GM19452 (cell line): ENCODE results near the gene FOXC1.

ENCODE experiments used
- ATAC-seq: cut with Tn5 transposase; IDR thresholded peaks from one replicate; pipeline ENCODE4 v1.9.1; 2021; ENCODE audit not compliant: unreplicated experiment

Gene FOXC1

DNA sequence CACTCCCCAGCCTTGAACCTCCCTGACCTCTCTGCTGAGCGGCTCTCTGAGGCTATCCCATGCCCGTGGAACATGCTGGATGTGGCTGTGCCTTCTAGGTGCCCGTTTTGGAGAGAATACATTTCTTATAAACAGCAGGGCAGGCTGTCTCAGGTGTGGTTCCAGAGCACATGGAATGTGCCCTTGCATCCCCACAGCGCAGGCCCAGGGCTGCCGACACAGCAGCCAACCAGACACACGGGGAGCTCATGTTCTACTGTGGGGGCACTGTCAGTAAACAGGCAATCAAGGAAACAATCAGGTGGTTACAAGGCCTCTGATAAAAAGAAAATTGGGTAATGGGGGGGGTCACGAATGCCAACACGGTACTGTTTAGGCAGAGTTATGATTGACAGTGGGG, 30.8 kb downstream of the FOXC1 start:
- no peak for ATAC-seq

DNA sequence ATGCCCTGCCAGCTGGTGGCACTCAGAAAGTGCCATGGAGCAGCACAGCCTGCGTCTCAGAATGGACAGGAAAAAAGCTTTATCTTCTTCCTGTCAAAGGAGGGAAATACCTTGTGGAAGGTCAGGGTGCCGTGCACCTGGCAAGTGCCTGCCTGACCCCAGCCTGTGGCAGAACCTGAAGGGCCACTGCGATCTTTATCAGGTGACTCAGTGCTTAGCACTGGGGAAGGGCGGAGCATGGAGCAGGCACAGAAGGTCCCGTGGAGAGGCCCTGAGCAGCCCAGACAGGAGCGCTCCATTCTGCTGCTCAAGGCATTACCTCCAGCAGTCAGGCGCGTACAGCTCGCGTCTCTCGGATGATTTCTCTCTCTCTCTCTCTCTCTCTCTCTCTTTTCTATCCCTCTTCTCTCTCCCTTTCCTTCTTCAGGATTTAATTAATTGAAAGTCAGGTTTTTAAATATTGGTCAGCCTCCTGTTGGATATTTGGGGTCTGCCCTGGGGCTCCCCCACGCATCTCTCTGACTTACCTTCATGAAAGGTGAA, 31.7 kb downstream of the FOXC1 start:
- no peak for ATAC-seq

DNA sequence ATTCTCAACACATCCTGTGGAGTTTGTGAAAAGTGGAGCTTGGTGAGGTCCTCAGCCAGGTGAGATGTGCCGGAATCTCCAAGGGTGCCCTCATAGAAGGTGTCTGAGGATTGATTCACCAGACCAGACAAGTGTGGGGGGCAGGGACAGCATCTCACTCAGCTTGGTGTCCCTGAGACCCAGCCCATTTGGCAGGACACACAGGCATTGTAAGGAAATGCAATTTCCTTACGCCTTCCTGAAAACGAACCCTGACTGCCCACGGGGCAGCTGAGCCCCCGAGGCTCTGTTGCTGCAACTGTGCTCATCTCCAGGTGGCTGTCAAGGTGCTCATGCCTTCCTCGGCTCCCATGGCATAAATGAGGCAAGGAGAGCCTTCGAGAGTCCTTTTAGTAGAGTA, 33.4 kb downstream of the FOXC1 start:
- ATAC-seq = no peak

GRCh38 chr6:1643830-1644445, 34.2 kb downstream of the FOXC1 start:
- no peak for ATAC-seq

GRCh38 chr6:1644516-1645060, 34.9 kb downstream of the FOXC1 start:
- ATAC-seq = no peak

GRCh38 chr6:1645466-1646185, 35.9 kb downstream of the FOXC1 start:
- no peak for ATAC-seq

DNA sequence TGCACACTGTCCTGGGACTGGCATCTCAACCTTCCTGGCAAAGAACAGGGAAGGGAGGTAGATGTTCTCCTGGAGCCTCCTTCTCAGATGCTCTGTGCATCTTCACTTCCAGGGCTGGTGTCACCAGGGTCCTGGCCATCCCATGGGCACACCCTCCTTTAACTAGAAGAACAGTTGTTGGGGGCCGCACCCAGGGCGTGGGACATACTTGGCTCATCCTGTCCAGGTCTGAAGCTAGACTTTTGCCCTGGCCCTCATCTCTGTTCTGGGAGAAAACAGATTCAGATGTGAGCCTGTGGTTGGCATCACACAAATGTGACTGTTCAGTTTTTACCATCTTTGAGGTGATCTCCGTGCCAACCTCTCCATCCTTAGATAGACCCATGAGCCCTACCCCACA, 41.6 kb downstream of the FOXC1 start:
- no peak for ATAC-seq

DNA sequence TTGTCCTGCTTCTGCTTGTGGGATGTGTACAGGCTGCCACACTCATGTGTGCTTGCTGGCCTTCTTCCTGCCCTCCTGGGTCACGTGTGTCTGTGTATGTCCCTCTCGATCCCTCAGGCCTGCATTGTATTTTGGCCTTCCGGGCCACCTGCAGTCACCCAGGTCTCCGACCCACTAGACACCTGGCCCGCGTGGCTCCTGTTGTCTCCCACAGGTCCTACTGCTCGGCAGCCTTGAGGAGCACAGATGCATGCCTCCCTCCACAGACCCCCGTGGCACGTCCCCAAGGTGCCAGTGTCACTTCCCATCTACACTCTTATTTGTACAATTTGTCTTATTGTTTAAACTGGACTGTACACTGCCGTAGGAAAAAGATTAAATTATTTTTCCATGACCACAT, 43.1 kb downstream of the FOXC1 start:
- ATAC-seq = no peak

GRCh38 chr6:1654054-1654453, 44.3 kb downstream of the FOXC1 start:
- ATAC-seq = no peak

DNA sequence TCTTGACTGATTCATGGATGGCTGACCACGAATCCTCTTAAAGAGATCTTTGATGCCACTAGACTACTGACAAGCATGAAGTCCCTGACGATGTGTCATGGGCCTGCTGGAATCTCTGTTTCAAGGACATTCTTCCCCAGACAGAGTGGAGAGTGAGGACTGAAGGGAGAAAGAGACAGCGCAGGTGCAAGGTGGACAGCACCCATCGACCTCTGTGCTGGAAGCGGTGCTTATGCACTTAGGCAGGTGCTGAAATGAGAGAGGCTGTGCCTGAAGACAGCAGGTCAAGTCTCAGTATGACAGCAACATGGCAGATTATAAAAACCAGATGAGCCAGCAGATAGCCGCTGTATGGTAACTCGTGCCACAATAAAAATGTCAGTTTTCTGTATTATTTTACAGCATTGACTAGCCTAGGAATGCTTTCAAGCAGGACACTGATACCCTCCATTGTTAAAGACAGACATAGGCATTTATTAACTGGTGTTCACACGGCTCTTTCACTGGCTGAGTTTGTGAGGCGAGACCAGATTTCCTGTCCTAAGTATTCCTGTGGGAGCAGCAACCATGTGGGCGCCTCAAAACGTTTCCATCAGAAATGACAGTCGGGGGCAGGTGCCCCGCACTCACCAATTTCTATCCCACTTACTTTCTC, 47.5 kb downstream of the FOXC1 start:
- no peak for ATAC-seq

DNA sequence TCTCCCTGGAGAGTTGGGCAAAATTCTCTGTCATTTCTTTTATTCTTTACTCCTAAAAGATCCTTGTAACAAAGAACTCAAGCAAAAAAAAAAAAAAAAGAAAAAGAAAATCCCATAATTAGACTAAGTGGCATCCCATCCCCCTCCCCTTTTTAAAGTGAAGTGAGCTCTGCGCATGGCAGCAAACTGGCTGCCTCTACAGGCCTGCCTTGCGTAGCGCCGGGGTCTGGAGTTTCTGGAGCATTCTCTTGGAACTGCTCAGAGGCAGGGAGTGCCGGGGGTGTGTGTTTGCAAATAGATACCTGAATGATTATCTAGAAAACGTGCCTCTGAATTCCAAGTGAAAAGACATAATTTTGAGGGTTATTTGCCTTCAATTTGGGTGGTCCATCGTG, 48.1 kb downstream of the FOXC1 start:
- no peak for ATAC-seq

GRCh38 chr6:1658212-1659005, 48.7 kb downstream of the FOXC1 start:
- no peak for ATAC-seq

GRCh38 chr6:1659816-1660215, 50.1 kb downstream of the FOXC1 start:
- ATAC-seq = no peak

DNA sequence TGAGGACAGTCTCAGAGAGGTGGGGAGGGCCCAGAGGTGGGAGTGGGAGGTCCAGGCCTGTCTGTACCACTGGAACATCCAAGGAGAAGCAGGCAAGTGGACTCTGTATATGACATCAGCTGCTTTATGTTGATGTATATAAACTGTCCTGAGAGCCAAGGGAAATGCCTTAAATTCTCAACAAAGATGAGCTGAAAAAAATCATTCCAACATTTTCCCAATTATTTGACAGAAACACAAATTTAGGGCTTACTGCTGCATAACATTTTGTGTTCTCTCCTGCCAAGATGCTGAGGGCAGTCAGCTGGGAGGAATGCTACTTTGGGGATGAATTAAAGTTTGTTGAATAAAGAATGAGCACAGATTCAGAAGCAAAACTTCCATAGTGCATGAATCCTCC, 52.8 kb downstream of the FOXC1 start:
- no peak for ATAC-seq
